COR-L47 (cell line): ENCODE results near the gene PRKG1.
"Not testable (repeated sequence)": the region's sequence is repeated elsewhere in the genome, so short reads cannot be mapped to it uniquely, and the experiment has no call there.

Source experiments
- DNase-seq: peaks from one replicate; lab custom pipeline; 2025; lab: John Stamatoyannopoulos, UW

The PRKG1 gene

DNA sequence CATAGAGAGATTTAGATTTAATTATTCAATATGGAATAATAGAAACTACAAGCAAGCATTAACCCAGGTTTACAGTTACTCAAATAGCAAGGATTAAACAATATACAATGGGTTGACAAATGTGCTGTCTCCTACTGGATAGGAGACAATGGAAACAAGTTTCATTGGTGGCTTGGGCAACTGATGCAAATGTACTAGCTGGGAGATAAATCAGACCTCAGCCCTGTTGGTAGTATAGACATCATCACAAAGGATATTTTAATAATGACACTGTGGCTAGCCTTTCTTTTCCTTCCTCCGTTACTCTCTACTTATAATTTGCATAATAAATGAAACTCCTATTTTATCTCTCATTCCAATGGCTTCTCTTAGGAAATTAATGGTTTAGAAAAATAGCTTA lies 1143.2 kb downstream of the PRKG1 start:
- DNase-seq, result no peak

- DNase-seq, result no peak
These were observed 1146.7 kb downstream of the PRKG1 start for GRCh38 chr10:52220947-52221346.

GRCh38 chr10:52221923-52222322 lies 1147.6 kb downstream of the PRKG1 start:
- DNase-seq, result no peak

GRCh38 chr10:52226197-52226847 lies 1152.0 kb downstream of the PRKG1 start:
- no peak for DNase-seq

DNA sequence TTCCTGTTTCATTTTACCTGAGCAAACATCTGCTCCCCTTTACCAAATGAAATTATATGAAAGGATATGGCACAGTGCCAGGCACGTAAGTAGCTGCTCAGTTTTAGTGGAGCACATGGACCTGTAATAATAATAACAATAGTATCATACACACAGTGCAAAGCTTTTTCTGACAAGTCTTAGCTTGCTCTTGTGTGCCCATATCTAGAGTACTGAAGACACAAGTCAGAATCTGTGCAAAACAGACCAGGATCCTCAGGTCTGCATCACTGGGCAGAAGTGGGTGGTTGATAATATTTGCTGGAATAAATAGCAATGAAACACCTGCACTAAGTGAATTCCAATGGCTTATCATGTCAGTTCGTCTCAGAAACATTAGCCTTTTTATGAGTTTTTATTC lies 1154.3 kb downstream of the PRKG1 start:
- DNase-seq, result no peak

- no peak for DNase-seq
These were observed 1155.1 kb downstream of the PRKG1 start for GRCh38 chr10:52229291-52229931.

- DNase-seq, result no peak
These were observed 1158.5 kb downstream of the PRKG1 start for GRCh38 chr10:52232561-52233350.

- DNase-seq, result not testable (repeated sequence)
These were observed 1159.2 kb downstream of the PRKG1 start for GRCh38 chr10:52233351-52233991.

GRCh38 chr10:52239771-52240170 lies 1165.5 kb downstream of the PRKG1 start:
- DNase-seq, result no peak

DNA sequence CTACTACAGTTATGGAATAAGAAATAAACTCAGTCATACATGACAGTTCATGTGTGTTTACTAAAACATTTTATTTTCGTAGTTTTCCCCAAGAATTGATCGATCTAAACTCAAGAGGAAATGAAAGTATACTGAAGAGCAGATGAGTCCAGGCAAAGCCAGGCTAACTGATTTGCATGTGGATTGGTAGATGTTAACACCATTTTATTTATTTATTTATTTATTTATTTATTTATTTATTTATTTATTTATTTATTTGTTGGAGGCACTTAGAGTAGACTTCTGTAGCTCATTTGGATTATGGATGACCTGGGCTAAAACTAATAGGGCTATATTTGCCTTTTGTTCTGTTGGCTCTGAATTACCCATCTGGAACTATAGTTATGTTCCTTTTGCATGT lies 1171.3 kb downstream of the PRKG1 start:
- no peak for DNase-seq

- DNase-seq, result not testable (repeated sequence)
These were observed 1173.6 kb downstream of the PRKG1 start for GRCh38 chr10:52247929-52248328.

DNA sequence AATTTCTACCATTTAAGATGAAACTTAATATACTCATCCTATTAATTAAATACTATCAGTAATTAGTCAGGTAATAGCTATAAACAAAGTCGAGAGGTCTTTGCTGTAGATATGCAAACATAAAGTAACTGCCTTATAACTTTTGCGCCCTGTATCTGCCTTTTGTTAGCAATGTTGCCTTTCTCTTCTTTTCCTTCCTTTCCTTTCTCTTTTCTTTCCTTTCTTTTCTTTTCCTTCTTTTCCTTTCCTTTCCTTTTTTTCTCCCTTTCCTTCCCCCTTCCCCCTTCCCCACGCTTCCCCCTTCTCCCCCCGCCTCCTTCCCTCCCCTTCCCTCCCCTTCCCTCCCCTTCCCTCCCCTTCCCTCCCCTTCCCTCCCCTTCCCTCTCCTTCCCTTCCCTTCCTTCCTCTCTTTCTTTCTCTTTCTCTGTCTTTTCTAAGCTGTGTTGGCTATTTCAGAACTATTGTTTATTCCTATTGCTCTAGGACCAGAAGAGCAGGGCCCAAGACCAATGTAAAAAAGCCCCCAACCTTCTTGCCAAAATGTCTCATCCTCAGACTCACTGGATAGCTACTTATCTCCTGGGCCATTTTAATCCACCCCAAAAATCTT lies 1174.5 kb downstream of the PRKG1 start:
- no peak for DNase-seq

DNA sequence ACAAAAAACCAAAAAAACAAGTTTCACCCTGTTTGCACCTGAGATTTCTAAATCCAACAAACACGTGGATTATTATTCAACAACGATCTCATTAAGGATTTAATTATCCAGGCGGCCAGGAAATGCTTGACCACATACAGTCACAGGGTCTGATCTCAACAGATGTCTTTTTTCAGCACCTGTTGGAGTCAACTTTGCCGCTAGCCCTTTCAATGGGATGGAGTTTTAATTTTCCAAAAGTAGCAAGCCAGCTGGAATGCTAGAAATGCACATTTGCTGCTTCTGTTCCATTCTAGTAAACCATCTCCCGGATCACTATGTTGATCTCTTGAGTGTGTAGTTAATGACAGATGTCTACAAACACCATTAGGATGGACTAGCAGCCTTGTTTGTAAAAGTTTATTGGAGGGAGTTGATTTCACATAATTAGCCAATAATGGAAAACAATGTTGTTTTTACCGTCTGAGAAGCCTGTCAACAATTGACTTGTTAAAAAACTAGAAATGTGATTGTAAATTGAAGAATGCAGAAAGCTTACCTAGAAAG lies 1175.6 kb downstream of the PRKG1 start:
- no peak for DNase-seq

DNA sequence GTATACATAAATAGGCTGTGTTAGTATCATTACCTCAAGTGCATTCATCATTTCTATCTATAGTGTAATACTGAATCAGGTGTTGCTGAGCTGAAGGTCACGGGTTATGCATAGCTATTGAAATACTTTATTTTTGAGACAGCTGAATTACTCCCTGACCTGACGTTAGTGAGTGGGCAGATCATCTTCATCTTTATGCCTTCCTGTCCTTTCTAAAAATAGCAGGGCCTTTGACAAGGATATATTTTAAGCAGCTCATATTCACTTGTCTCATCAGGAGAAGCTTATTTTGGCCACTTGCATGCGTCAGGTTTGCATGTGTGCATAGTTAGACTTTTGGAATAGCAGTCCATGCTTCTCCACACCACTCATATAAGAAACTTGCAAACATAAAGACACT lies 1176.2 kb downstream of the PRKG1 start:
- DNase-seq, result no peak

- DNase-seq, result no peak
These were observed 1178.0 kb downstream of the PRKG1 start for GRCh38 chr10:52252307-52252706.

- DNase-seq, result no peak
These were observed 1182.8 kb downstream of the PRKG1 start for GRCh38 chr10:52256832-52257691.

DNA sequence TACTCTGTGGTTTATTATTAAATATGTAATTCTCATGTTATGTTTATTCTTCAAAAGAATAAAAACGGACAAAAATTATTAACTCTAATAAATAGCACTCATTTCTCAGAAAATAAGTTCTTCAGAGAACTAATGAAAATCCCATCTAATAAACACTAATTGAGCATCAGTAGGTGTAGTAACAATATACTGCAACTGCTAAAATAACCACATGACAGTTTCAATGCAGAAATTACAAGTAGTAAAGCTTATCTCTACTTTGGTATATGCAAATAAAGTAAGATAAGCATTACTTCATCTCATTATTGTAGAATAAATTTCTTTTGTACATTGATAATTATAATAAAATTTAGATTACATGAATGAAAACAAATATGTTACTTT lies 1183.4 kb downstream of the PRKG1 start:
- DNase-seq, result no peak

GRCh38 chr10:52258799-52259425 lies 1184.6 kb downstream of the PRKG1 start:
- no peak for DNase-seq

DNA sequence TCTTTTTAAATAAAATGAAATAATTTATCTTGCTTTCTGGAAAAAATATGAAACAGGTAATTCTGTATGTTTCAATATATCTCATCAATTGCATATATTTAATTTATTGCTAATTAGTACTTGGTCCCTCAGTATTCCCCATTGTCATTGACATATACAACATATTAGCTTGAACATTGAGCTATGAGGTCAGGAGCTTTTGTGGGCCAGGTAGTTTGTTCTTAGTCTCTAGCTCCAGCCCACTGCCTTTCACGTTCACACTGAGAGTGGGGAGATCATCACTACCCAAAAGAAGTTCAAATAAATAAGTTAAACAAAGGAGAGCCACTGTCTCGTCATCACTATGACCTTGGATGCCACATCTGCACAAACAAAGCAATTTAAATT lies 1185.1 kb downstream of the PRKG1 start:
- DNase-seq, result no peak

DNA sequence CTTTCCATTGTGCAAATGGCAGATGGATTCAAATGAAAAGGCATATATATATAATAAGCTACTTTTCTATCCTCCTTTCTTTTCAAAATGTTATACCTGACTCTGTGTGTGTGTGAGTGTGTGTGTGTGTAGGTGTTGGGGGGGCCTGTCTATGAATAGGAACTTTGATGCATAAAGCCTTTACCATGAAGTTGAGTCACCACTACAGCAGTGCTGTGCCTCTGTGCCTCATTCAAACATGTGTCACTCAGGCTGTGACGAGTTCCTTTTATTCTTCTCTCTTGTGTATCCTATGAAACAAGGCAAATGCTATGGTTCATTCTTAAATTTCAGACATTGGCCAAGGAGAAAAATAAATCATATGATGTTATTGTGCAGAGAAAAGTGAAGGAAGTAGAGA lies 1187.1 kb downstream of the PRKG1 start:
- no peak for DNase-seq
